ENCODE measurements around the gene TTYH3. TPM values are rescaled to one million over a fixed set of nuclear protein-coding genes. Genes with fewer than 3 reads are reported as not detected.
A peak's percentile ranks its signal among the peaks of the same experiment; 100 is the strongest.

TTYH3 gene
- total RNA-seq, 1 experiment from 2014 or later: 178 TPM

DNA sequence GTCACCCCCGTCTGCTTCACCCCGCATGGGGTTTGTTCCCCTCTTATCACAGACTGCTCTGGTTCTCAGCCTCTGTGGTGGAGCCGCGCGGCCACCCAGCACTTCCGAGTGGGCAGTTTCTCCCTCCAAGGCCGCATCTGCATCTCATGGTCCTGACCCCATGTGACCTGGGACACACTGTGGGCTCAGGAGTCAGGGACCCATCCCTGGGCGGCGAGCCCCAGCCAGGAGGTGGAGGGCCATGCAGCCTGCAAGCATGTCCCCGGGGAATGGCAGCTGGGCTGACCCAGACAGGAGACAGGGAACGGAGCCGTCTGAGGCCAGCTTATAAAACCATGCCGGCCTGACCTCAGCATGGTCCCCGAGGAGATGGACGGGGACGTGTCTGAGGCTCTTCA, 25.2 kb upstream of the TTYH3 start (continued):
- TF ChIP-seq, protein P1, sequence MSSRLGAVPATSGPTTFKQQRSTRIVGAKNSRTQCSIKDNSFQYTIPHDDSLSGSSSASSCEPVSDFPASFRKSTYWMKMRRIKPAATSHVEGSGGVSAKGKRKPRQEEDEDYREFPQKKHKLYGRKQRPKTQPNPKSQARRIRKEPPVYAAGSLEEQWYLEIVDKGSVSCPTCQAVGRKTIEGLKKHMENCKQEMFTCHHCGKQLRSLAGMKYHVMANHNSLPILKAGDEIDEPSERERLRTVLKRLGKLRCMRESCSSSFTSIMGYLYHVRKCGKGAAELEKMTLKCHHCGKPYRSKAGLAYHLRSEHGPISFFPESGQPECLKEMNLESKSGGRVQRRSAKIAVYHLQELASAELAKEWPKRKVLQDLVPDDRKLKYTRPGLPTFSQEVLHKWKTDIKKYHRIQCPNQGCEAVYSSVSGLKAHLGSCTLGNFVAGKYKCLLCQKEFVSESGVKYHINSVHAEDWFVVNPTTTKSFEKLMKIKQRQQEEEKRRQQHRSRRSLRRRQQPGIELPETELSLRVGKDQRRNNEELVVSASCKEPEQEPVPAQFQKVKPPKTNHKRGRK (CRISPR knock-in tag; IDR thresholded peaks at IDR 0.05; ENCODE audit: borderline replicate concordance): no peak
- TF ChIP-seq NR3C1 (CRISPR knock-in tag; conservative IDR thresholded peaks at IDR 0.05; ENCODE audit: low read depth): no peak
- TF ChIP-seq ZNF263 (CRISPR knock-in tag; IDR thresholded peaks at IDR 0.05; ENCODE audit: low read depth): no peak
- TF ChIP-seq HMGA2 (CRISPR knock-in tag; IDR thresholded peaks at IDR 0.05): no peak
- TF ChIP-seq NFYB (CRISPR knock-in tag; conservative IDR thresholded peaks at IDR 0.05; ENCODE audit: low read depth): no peak
- TF ChIP-seq, protein P2, sequence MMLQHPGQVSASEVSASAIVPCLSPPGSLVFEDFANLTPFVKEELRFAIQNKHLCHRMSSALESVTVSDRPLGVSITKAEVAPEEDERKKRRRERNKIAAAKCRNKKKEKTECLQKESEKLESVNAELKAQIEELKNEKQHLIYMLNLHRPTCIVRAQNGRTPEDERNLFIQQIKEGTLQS (CRISPR knock-in tag; conservative IDR thresholded peaks at IDR 0.05): no peak

DNA sequence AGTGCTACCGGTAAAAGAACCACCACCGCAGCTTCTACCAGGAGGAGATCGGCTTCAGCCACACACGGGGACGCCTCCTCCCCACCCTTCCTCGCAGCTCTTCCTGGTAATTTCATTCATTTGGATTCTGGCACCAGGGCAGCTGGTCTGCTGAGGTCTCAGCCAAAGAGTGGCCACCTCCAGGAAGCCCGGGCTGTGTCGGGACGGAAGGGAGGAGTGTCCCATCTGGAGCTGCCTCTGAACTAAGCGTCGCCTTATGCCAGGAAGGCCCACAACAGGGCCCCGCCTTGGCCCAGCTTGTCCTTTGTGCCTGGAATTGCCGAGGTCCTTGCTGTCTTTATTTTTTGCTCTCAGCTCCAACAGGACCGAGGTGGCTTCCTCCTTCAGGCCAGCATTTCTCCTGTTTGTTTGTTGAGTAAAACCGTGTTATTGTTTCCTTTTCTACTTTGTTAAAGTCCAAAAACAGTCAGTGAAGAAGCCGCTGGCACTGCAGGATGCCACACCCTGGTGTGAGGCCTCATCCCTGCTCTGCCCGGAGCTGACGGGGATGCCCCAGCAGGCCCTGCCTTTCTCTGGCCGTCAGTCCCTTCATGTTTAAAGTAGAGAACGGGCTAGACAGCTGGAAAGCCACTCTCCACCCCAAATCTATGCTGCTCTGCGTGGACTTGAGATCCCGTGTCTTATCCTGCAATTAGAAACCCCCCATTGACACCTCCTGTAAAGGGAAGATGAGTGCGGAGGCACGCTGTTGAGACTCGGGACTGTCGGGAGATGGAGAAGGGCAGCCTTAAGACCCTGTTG, 24.5 kb upstream of the TTYH3 start:
- Mint-ChIP-seq H3K27me3 (ENCODE audit: low read depth) (no peaks in the 10 kb centered on the region), H3K27ac (peak overlapping the region; percentile 71), H3K9me3 (no peaks in the 10 kb centered on the region), H3K4me3 (no peak overlapping the region), H3K36me3 (no peaks in the 10 kb centered on the region), H3K4me1 (peaks cover 9% of the 10 kb centered on the region)
- ChIA-PET CTCF (interaction anchor here (0.9 to 3.5 kb wide), 9 partner anchors 11 to 102 kb away, joined by 3 to 16 read pairs (median 4); no protein-coding TSS in a partner anchor), POLR2A (interaction anchor here (1.5 kb wide), 1 partner anchor 24 kb away, joined by 4 read pairs; the partner anchor contains the start of gene TTYH3)
- ATAC-seq (no peak), DNase-seq (ENCODE audit: low spot score) (no peak)
- TF ChIP-seq JAZF1 (CRISPR knock-in tag; IDR thresholded peaks at IDR 0.05) (no peak), CREM (CRISPR knock-in tag; IDR thresholded peaks at IDR 0.05) (no peak), ZBTB21 (CRISPR knock-in tag; IDR thresholded peaks at IDR 0.05; ENCODE audit: borderline replicate concordance) (no peak), ETV6 (CRISPR knock-in tag; IDR thresholded peaks at IDR 0.05) (no peak), FOXK1 (CRISPR knock-in tag; IDR thresholded peaks at IDR 0.05) (no peak), PRRX2 (CRISPR knock-in tag; IDR thresholded peaks at IDR 0.05) (no peak), OVOL2 (CRISPR knock-in tag; IDR thresholded peaks at IDR 0.05; ENCODE audit: borderline replicate concordance) (no peak), TEAD4 (CRISPR knock-in tag; IDR thresholded peaks at IDR 0.05) (no peak), GRHL2 (CRISPR knock-in tag; IDR thresholded peaks at IDR 0.05; ENCODE audit: insufficient replicate concordance, severe bottlenecking) (no peak)

DNA sequence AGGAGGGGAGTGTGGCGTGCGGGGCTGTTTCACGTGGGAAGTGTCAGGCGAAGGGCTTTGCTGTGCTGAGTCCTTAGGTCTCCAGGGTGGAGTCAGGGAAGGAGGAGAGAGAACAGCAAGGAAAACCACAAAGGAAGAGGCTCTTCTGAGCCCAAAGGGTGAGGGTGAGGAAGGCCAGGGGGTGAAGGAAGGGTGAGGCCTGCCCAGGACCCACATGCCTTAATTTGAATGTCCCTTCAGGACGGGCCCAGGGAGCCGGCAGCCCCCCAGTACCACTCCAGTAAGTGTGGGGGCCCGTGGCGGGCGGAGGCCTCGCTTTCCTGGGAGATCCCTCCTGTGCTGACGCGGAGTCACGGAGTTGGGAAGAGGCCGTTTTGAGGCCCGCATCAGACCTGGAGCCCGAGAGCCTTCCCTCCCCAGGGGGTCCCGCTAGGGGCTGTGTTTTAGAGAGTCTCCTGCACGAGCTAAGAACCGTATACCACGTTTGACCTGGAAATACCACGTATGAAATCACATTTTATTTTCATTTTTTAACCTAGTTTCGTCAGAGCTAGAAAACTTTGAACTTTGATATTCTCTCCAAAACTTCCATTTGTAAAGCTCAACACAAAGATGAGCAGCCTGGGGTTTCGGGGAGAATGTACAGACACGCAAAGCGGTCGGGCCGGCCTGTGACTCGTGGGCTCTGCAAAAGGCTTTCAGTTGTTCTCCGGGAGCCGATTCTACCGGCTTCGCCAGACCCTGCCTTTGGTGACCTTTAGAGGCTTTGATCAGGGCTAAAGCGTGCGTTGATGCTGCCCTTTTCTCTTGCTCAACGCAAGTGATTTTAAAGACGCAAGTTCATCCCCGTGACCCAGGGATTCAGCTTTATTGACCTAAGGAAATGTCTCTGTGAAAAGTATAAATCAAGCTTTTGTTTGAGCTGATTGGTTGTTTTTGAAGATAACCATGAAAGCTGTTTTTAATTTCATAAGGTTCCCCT, 23.6 kb upstream of the TTYH3 start:
- ATAC-seq (no peak), DNase-seq (ENCODE audit: low spot score) (no peak)
- CTCF ChIA-PET: interaction anchor here (0.6 to 2.1 kb wide), 46 partner anchors 7 to 536 kb away, joined by 3 to 37 read pairs (median 5); partner anchors contain the start of genes BRAT1 and TTYH3
- Mint-ChIP-seq H3K4me1 (peaks cover 16% of the 10 kb centered on the region), H3K27me3 (ENCODE audit: low read depth) (no peaks in the 10 kb centered on the region), H3K9me3 (no peaks in the 10 kb centered on the region), H3K36me3 (no peaks in the 10 kb centered on the region), H3K4me3 (no peak overlapping the region), H3K27ac (peak overlapping the region; percentile 71)
- POLR2A ChIA-PET: interaction anchor here (0.8 to 1.1 kb wide), 4 partner anchors 14 to 157 kb away, joined by 3 to 8 read pairs (median 4); no protein-coding TSS in a partner anchor
- no peak for TF ChIP-seq SP1 (CRISPR knock-in tag; conservative IDR thresholded peaks at IDR 0.05)
- TF ChIP-seq, protein P3, sequence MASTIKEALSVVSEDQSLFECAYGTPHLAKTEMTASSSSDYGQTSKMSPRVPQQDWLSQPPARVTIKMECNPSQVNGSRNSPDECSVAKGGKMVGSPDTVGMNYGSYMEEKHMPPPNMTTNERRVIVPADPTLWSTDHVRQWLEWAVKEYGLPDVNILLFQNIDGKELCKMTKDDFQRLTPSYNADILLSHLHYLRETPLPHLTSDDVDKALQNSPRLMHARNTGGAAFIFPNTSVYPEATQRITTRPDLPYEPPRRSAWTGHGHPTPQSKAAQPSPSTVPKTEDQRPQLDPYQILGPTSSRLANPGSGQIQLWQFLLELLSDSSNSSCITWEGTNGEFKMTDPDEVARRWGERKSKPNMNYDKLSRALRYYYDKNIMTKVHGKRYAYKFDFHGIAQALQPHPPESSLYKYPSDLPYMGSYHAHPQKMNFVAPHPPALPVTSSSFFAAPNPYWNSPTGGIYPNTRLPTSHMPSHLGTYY (CRISPR knock-in tag; IDR thresholded peaks at IDR 0.05): no peak
- no peak for TF ChIP-seq MXD4 (CRISPR knock-in tag; IDR thresholded peaks at IDR 0.05; ENCODE audit: borderline replicate concordance)
- TF ChIP-seq, protein P4, sequence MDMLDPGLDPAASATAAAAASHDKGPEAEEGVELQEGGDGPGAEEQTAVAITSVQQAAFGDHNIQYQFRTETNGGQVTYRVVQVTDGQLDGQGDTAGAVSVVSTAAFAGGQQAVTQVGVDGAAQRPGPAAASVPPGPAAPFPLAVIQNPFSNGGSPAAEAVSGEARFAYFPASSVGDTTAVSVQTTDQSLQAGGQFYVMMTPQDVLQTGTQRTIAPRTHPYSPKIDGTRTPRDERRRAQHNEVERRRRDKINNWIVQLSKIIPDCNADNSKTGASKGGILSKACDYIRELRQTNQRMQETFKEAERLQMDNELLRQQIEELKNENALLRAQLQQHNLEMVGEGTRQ (CRISPR knock-in tag; IDR thresholded peaks at IDR 0.05): no peak
- TF ChIP-seq, protein P5, sequence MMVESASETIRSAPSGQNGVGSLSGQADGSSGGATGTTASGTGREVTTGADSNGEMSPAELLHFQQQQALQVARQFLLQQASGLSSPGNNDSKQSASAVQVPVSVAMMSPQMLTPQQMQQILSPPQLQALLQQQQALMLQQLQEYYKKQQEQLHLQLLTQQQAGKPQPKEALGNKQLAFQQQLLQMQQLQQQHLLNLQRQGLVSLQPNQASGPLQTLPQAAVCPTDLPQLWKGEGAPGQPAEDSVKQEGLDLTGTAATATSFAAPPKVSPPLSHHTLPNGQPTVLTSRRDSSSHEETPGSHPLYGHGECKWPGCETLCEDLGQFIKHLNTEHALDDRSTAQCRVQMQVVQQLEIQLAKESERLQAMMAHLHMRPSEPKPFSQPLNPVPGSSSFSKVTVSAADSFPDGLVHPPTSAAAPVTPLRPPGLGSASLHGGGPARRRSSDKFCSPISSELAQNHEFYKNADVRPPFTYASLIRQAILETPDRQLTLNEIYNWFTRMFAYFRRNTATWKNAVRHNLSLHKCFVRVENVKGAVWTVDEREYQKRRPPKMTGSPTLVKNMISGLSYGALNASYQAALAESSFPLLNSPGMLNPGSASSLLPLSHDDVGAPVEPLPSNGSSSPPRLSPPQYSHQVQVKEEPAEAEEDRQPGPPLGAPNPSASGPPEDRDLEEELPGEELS (CRISPR knock-in tag; IDR thresholded peaks at IDR 0.05): no peak
- TF ChIP-seq, protein P6, sequence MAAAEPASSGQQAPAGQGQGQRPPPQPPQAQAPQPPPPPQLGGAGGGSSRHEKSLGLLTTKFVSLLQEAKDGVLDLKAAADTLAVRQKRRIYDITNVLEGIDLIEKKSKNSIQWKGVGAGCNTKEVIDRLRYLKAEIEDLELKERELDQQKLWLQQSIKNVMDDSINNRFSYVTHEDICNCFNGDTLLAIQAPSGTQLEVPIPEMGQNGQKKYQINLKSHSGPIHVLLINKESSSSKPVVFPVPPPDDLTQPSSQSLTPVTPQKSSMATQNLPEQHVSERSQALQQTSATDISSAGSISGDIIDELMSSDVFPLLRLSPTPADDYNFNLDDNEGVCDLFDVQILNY (CRISPR knock-in tag; IDR thresholded peaks at IDR 0.05): no peak
- TF ChIP-seq, protein P7, sequence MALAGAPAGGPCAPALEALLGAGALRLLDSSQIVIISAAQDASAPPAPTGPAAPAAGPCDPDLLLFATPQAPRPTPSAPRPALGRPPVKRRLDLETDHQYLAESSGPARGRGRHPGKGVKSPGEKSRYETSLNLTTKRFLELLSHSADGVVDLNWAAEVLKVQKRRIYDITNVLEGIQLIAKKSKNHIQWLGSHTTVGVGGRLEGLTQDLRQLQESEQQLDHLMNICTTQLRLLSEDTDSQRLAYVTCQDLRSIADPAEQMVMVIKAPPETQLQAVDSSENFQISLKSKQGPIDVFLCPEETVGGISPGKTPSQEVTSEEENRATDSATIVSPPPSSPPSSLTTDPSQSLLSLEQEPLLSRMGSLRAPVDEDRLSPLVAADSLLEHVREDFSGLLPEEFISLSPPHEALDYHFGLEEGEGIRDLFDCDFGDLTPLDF (CRISPR knock-in tag; IDR thresholded peaks at IDR 0.05): no peak
